Osteocyte (in vitro differentiated cells): ENCODE results near the gene ETNK2. TPM values are rescaled to one million over a fixed set of nuclear protein-coding genes. Genes with fewer than 3 reads are reported as not detected.

Experiments
- DNase-seq: peaks from one replicate; pipeline ENCODE4 v3.0.0; 2021; ENCODE audit warnings: mixed read lengths; ENCODE audit not compliant: unreplicated experiment; ENCODE audit errors: extremely low spot score
- H3K27ac Mint-ChIP-seq: one replicate; pipeline ENCODE4 v1.8.0; 2021; ENCODE audit warnings: mild to moderate bottlenecking, mixed read lengths; ENCODE audit not compliant: unreplicated experiment
- H3K27me3 Mint-ChIP-seq: one replicate; pipeline ENCODE4 v1.8.0; 2021; ENCODE audit warnings: mixed read lengths; ENCODE audit not compliant: unreplicated experiment
- H3K36me3 Mint-ChIP-seq: one replicate; pipeline ENCODE4 v1.8.0; 2021; ENCODE audit warnings: mixed read lengths; ENCODE audit not compliant: unreplicated experiment
- H3K4me1 Mint-ChIP-seq: one replicate; pipeline ENCODE4 v1.8.0; 2021; ENCODE audit warnings: mixed read lengths; ENCODE audit not compliant: unreplicated experiment
- H3K4me3 Mint-ChIP-seq: one replicate; pipeline ENCODE4 v1.8.0; 2021; ENCODE audit warnings: mild to moderate bottlenecking, moderate library complexity, mixed read lengths; ENCODE audit not compliant: unreplicated experiment
- H3K9me3 Mint-ChIP-seq: one replicate; pipeline ENCODE4 v1.8.0; 2021; ENCODE audit warnings: mixed read lengths; ENCODE audit not compliant: unreplicated experiment
- total RNA-seq: library from RNA; stranded (reverse); gene quantifications from 2 replicates; pipeline ENCODE4 v1.2.1, GENCODE V29; 2021
- TF ChIP-seq, protein P1 (sequence below): fragments of 200-600 bp; sonication (generic); IDR thresholded peaks from 2 replicates; pipeline ENCODE4 v1.5.0; 2021; ENCODE audit warnings: antibody characterized with exemption, mild to moderate bottlenecking, moderate library complexity

The ETNK2 gene
- total RNA-seq, 1 donor from 2014 or later = 15.4 TPM

DNA sequence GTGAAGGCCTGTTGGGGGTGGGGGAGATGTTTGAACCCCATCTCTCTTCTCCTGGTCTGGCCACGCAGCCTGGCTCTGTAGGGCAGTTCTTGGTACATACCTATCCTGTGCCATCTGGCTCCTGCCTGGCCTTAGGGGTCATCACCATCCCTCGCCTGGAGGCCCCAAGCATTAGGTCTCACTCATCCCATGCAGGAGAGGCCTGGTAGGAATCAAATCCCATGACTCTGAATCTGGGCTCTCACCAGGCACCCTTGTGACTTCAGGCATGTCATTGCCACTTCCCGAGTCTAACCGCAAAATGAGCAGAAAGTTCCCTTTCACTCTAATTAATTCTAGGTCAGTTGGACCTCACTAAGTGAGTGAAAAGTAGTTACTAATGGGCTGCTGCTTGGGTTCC, 37.2 kb downstream of the ETNK2 start:
- Mint-ChIP-seq H3K27ac (no peak overlapping the region), H3K4me1 (no peaks in the 10 kb centered on the region), H3K36me3 (peaks cover 3% of the 10 kb centered on the region), H3K4me3 (no peak overlapping the region), H3K27me3 (no peaks in the 10 kb centered on the region), H3K9me3 (no peaks in the 10 kb centered on the region)
- TF ChIP-seq, protein P1, sequence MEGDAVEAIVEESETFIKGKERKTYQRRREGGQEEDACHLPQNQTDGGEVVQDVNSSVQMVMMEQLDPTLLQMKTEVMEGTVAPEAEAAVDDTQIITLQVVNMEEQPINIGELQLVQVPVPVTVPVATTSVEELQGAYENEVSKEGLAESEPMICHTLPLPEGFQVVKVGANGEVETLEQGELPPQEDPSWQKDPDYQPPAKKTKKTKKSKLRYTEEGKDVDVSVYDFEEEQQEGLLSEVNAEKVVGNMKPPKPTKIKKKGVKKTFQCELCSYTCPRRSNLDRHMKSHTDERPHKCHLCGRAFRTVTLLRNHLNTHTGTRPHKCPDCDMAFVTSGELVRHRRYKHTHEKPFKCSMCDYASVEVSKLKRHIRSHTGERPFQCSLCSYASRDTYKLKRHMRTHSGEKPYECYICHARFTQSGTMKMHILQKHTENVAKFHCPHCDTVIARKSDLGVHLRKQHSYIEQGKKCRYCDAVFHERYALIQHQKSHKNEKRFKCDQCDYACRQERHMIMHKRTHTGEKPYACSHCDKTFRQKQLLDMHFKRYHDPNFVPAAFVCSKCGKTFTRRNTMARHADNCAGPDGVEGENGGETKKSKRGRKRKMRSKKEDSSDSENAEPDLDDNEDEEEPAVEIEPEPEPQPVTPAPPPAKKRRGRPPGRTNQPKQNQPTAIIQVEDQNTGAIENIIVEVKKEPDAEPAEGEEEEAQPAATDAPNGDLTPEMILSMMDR = no peak
- no peak for DNase-seq

DNA sequence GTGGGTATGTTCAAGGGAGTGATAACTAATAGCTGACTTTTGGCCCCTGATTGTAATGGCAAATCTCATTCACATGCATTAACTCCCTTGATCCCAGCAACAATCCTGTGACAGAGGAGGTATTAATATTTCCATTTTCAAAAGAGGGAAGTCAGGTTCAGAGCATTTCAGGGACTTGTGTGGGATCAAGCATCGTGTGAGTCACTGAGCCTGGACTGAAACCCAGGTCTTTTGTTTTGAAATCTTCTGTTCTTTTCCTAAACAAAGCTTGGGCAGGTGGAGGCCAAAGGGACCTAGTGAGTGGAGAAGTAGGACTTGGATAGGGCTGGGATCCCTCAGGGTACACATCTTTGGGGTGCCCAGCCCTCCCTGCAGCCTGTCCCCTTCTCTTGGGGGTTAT, 37.9 kb downstream of the ETNK2 start:
- Mint-ChIP-seq H3K4me1 (peaks cover 2% of the 10 kb centered on the region), H3K4me3 (no peak overlapping the region), H3K27ac (no peak overlapping the region), H3K9me3 (no peaks in the 10 kb centered on the region), H3K36me3 (peaks cover 3% of the 10 kb centered on the region), H3K27me3 (no peaks in the 10 kb centered on the region)
- no peak for DNase-seq
- TF ChIP-seq, protein P1 = no peak

DNA sequence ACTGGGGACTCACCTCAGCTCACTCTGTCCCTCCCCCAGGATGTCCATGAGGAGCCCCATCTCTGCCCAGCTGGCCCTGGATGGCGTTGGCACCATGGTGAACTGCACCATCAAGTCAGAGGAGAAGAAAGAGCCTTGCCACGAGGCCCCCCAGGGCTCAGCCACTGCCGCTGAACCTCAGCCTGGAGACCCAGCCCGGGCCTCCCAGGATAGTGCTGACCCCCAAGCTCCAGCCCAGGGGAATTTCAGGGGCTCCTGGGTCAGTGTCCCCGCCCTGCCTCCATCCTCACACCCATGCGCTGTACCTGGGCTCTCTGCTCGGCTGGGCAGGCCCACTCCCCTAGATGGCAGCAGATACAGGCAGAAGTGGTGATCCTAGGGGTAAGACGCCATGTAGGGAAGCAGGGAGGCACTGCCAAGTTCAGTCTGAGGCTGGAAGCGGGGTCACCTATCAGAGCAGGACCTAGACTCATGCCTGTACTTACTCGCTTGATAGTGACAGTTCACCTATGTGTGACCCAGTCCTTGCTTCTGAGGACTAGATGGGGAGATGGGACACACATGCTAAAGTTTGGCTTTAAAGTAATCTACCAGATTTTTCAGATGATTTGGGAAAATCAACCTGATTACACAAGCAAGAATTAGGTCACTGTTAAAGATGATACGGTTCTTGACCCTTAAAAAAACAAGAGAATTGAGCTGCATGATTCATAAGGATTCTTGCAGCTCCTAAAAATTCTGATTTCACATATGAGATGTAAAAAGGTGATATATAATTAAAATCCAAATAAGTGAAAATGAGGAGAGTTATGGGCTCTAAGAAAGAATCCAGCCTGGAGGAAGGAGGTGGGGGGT, 38.7 kb downstream of the ETNK2 start:
- peaks cover 2% of the 10 kb centered on the region for H3K4me1 Mint-ChIP-seq
- no peaks in the 10 kb centered on the region for H3K9me3 Mint-ChIP-seq
- no peak for DNase-seq
- H3K27me3 Mint-ChIP-seq = no peaks in the 10 kb centered on the region
- H3K36me3 Mint-ChIP-seq = no peaks in the 10 kb centered on the region
- H3K4me3 Mint-ChIP-seq = no peak overlapping the region
- TF ChIP-seq, protein P1 = no peak
- H3K27ac Mint-ChIP-seq = no peak overlapping the region

DNA sequence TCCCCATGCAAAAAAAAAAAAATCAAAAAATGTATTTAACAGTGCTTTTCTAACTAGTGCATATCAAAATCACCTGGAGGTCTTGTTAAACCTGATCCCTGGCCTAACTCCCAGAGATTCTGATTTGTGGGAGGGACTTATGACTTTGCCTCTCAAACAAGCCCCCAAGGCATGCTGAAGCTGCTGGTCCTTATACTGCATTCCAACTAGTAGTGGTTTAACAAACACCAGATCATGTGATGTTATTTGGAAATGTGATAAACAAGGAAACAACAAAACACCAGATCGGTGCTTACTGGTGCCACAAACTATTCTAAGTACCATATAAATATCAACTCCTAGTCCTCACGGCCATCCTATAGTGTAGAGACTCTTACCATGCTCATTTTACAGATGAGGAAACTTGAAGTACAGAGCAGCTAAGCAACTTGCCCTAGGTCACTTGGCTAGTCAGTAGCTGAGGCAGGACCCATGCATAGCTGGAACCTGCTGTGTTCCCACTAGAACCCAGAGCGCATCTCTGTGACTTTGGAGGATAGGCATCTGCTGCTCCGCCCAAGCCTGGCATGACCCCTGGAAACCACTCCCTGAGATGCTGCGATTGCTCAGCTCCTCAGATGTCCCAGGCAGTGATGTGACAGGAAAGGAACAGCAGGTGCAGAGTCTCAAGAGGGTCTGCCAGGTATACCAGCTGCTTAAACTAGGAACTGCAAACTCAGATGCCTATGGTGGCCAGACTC, 40.8 kb downstream of the ETNK2 start:
- H3K4me3 Mint-ChIP-seq = no peak overlapping the region
- no peak for DNase-seq
- no peaks in the 10 kb centered on the region for H3K27me3 Mint-ChIP-seq
- H3K9me3 Mint-ChIP-seq = no peaks in the 10 kb centered on the region
- H3K4me1 Mint-ChIP-seq = peaks cover 2% of the 10 kb centered on the region
- no peak overlapping the region for H3K27ac Mint-ChIP-seq
- TF ChIP-seq, protein P1 = no peak
- no peaks in the 10 kb centered on the region for H3K36me3 Mint-ChIP-seq
